HCT116 (cell line): Measurements from ENCODE around the gene CLEC16A. TPM values are rescaled to one million over a fixed set of nuclear protein-coding genes. Genes with fewer than 3 reads are reported as not detected.

ENCODE experiments used
- ATAC-seq: fragments of 200-7000 bp; cut with Tn5 transposase; 2 replicates; pipeline ENCODE4 v1.9.1; 2020; ENCODE audit warnings: mild to moderate bottlenecking, moderate library complexity
- BruUV-seq: library from RNA; stranded (reverse); fragments of 400-500 nt; replicated peaks from 2 replicates; lab custom pipeline; 2021; lab: Mats Ljungman, UMichigan
- CTCF ChIA-PET: fragments of 300-600 bp; sonication (Branson Sonifier 250); formaldehyde crosslinking; loops from one replicate; lab custom pipeline; 2021; ENCODE audit warnings: antibody characterized with exemption; lab: Charles Lee
- POLR2A ChIA-PET: fragments of 300-600, 350-600 bp; sonication (Branson Sonifier 250); formaldehyde crosslinking; loops from one replicate; lab custom pipeline; 2021; ENCODE audit warnings: antibody characterized with exemption; lab: Charles Lee
- RAD21 ChIA-PET, 2 experiments: fragments of 300-600 bp; sonication (Branson Sonifier 250); formaldehyde crosslinking; loops; one replicate each; lab custom pipeline; 2023; ENCODE audit warnings: low total read pairs in 2 of 2; ENCODE audit not compliant: uncharacterized antibody in 2 of 2, unreplicated experiment in 2 of 2, low non-redundant PET in 1 of 2; lab: Charles Lee
- DNase-seq: peaks from one replicate; pipeline ENCODE4 v3.0.0-alpha.2; 2010; ENCODE audit warnings: low read depth, low spot score
- H2AFZ ChIP-seq: fragments of 200-600 bp; shearing (Covaris generic), sonication (generic); 2 replicates; pipeline ENCODE4 v1.6.1; 2017; ENCODE audit warnings: low read depth, mixed run types, mixed read lengths, antibody characterized with exemption, low read length; ENCODE audit not compliant: poor library complexity, severe bottlenecking
- H3K27ac ChIP-seq: 2 replicates; pipeline ENCODE4 v1.5.1; 2012; ENCODE audit warnings: low read depth, low read length
- H3K27me3 ChIP-seq: fragments of 200-600 bp; sonication (generic); 2 replicates; pipeline ENCODE4 v1.6.1; 2016; ENCODE audit warnings: mixed run types, low read length, mixed read lengths; ENCODE audit not compliant: insufficient read depth
- H3K36me3 ChIP-seq, 2 experiments: fragments of 200-500 bp in 1 of 2; fragments of 200-600 bp in 1 of 2; sonication (Bioruptor generic) in 1 of 2; sonication (generic) in 1 of 2; 2 replicates each; pipeline versions ENCODE4 v1.5.1 to v1.6.1; 2014 to 2016; ENCODE audit warnings: low read length in 2 of 2, inconsistent platforms in 1 of 2, mixed read lengths in 1 of 2, mixed run types in 1 of 2; ENCODE audit not compliant: insufficient read depth in 2 of 2, control insufficient read depth in 1 of 2
- H3K4me1 ChIP-seq, 2 experiments: fragments of 200-600 bp in 1 of 2; sonication (generic) in 1 of 2; 2 replicates each; pipeline versions ENCODE4 v1.5.1 to v1.6.1; 2012 to 2017; ENCODE audit warnings: low read length in 2 of 2, inconsistent platforms in 1 of 2, mild to moderate bottlenecking in 1 of 2, mixed read lengths in 1 of 2, mixed run types in 1 of 2, moderate library complexity in 1 of 2; ENCODE audit not compliant: insufficient read depth in 2 of 2, control insufficient read depth in 1 of 2
- H3K4me2 ChIP-seq: fragments of 200-600 bp; sonication (generic); 2 replicates; pipeline ENCODE4 v1.6.1; 2017; ENCODE audit warnings: mixed run types, low read length, mixed read lengths
- H3K4me3 ChIP-seq, 2 experiments: fragments of 200-600 bp in 1 of 2; sonication (generic) in 1 of 2; replicated peaks in 1 of 2; 2 replicates each; pipeline ENCODE4 v1.5.1; 2011 to 2016; ENCODE audit warnings: low read length in 2 of 2, control low read depth in 1 of 2, low read depth in 1 of 2, mild to moderate bottlenecking in 1 of 2, mixed read lengths in 1 of 2, mixed run types in 1 of 2
- H3K79me2 ChIP-seq: fragments of 200-600 bp; sonication (generic); 2 replicates; pipeline ENCODE4 v1.6.1; 2017; ENCODE audit warnings: mild to moderate bottlenecking, mixed run types, low read length, moderate library complexity, mixed read lengths; ENCODE audit not compliant: insufficient read depth
- H3K9ac ChIP-seq: fragments of 200-600 bp; sonication (generic); 2 replicates; pipeline ENCODE4 v1.6.1; 2016; ENCODE audit warnings: low read length, mixed read lengths
- H3K9me2 ChIP-seq: fragments of 200-600 bp; sonication (generic), shearing (Covaris generic); 2 replicates; pipeline ENCODE4 v1.6.1; 2017; ENCODE audit warnings: mixed run types, mild to moderate bottlenecking, moderate library complexity; ENCODE audit not compliant: insufficient read depth
- H3K9me3 ChIP-seq, 2 experiments: fragments of 200-500 bp in 1 of 2; fragments of 200-600 bp in 1 of 2; sonication (Bioruptor generic) in 1 of 2; sonication (generic) in 1 of 2; 2 replicates each; pipeline ENCODE4 v1.6.1; 2014 to 2017; ENCODE audit warnings: low read length in 2 of 2, mixed read lengths in 2 of 2, inconsistent platforms in 1 of 2, low read depth in 1 of 2, mild to moderate bottlenecking in 1 of 2, mixed run types in 1 of 2, moderate library complexity in 1 of 2; ENCODE audit not compliant: control insufficient read depth in 1 of 2, insufficient read depth in 1 of 2
- H4K20me1 ChIP-seq: fragments of 200-600 bp; sonication (generic), shearing (Covaris generic); 2 replicates; pipeline ENCODE4 v1.6.1; 2017; ENCODE audit warnings: mixed run types, mild to moderate bottlenecking, moderate library complexity; ENCODE audit not compliant: insufficient read depth
- CBX3 ChIP-seq: IDR thresholded peaks from 2 replicates; pipeline ENCODE4 v1.6.1; 2012; ENCODE audit warnings: low read depth
- CEBPB ChIP-seq: IDR thresholded peaks from 2 replicates; pipeline ENCODE4 v1.6.1; 2012; ENCODE audit warnings: low read depth
- EGR1 ChIP-seq: IDR thresholded peaks from 2 replicates; pipeline ENCODE4 v1.6.1; 2012; ENCODE audit warnings: low read depth
- EZH2phosphoT487 ChIP-seq: fragments of 200-600 bp; IDR thresholded peaks from 2 replicates; pipeline ENCODE4 v1.6.1; 2018; ENCODE audit warnings: antibody characterized with exemption, borderline replicate concordance
- FOSL1 ChIP-seq: IDR thresholded peaks from 2 replicates; pipeline ENCODE4 v1.6.1; 2012; ENCODE audit warnings: low read depth
- POLR2A ChIP-seq: IDR thresholded peaks from 2 replicates; pipeline ENCODE4 v1.7.0; 2011; ENCODE audit warnings: borderline replicate concordance; ENCODE audit not compliant: insufficient read depth, insufficient read length; ENCODE audit errors: extremely low read depth
- POLR2AphosphoS5 ChIP-seq: IDR thresholded peaks from 2 replicates; pipeline ENCODE4 v1.6.1; 2011; ENCODE audit warnings: mild to moderate bottlenecking, low read depth, low read length, moderate library complexity
- RAD21 ChIP-seq: IDR thresholded peaks from 2 replicates; pipeline ENCODE4 v1.6.1; 2012; ENCODE audit warnings: low read depth, mild to moderate bottlenecking
- SIN3A ChIP-seq: IDR thresholded peaks from 2 replicates; pipeline ENCODE4 v1.6.1; 2012; ENCODE audit warnings: low read depth
- SP1 ChIP-seq: IDR thresholded peaks from 2 replicates; pipeline ENCODE4 v1.6.1; 2012; ENCODE audit warnings: low read depth
- SRF ChIP-seq: IDR thresholded peaks from 2 replicates; pipeline ENCODE4 v1.6.1; 2012; ENCODE audit warnings: low read depth
- YY1 ChIP-seq: IDR thresholded peaks from 2 replicates; pipeline ENCODE4 v1.6.1; 2011; ENCODE audit warnings: low read length, low read depth, moderate library complexity, mild to moderate bottlenecking; ENCODE audit not compliant: insufficient replicate concordance; ENCODE audit errors: extremely low read depth
- ZBTB33 ChIP-seq: IDR thresholded peaks from 2 replicates; pipeline ENCODE4 v1.6.1; 2011; ENCODE audit warnings: mild to moderate bottlenecking, low read length, moderate library complexity; ENCODE audit not compliant: insufficient replicate concordance; ENCODE audit errors: extremely low read depth
- ZFX ChIP-seq: fragments of 450-650 bp; IDR thresholded peaks from 2 replicates; pipeline ENCODE4 v1.6.1; 2017
- ZNF274 ChIP-seq: fragments of 200-500 bp; sonication (Bioruptor generic); IDR thresholded peaks from 2 replicates; pipeline ENCODE4 v1.6.1; 2014; ENCODE audit warnings: mild to moderate bottlenecking, low read depth, low read length, inconsistent platforms
- intact Hi-C: fragments of 100-400 bp; cut with micrococcal nuclease; formaldehyde crosslinking; loops from 2 replicates; pipeline ENCODE4 v1.10.0; 2022
- total RNA-seq: library from RNA; stranded (reverse); gene quantifications from one replicate; pipeline ENCODE4 v1.2.1, GENCODE V29; 2021; ENCODE audit not compliant: unreplicated experiment
- TF ChIP-seq, protein P1 (sequence below): IDR thresholded peaks from 2 replicates; pipeline ENCODE4 v1.6.1; 2012
- TF ChIP-seq, protein P2 (sequence below): IDR thresholded peaks from 2 replicates; pipeline ENCODE4 v1.6.1; 2012; ENCODE audit warnings: low read depth
- TF ChIP-seq, protein P3 (sequence below), 3 experiments: fragments of 200-600 bp in 1 of 3; sonication (generic) in 1 of 3; IDR thresholded peaks in 2 of 3; conservative IDR thresholded peaks in 1 of 3; 2 replicates each; pipeline ENCODE4 v1.5.1; 2012 to 2017; ENCODE audit warnings: low read depth in 2 of 3, low read length in 2 of 3, antibody characterized with exemption in 1 of 3, borderline replicate concordance in 1 of 3, control low read depth in 1 of 3, mild to moderate bottlenecking in 1 of 3, mixed read lengths in 1 of 3, mixed run types in 1 of 3, moderate library complexity in 1 of 3; ENCODE audit not compliant: insufficient read depth in 1 of 3

Gene CLEC16A
- total RNA-seq, 1 experiment from 2014 or later = 18.0 TPM

DNA sequence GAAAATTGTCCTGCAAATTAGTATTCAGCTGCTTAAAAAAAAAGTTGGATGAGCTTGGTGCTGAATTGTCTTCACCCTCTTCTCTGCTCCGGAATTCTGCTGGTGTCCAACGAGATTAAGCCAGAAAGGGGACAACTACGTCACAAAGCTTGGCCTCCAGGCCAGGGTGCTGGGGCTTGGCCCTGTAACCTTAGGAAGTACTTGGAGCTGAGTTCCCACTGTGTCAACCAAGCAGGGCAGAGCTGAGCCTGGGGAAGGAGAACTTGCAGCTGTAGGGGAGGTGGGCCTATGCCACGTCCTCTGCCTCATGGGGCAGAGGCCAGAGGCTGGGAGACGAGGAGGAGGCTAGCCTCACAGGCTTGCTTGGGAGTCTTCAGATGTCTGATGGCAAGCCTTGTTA lies 71.2 kb downstream of the CLEC16A start (continued):
- TF ChIP-seq, protein P1, sequence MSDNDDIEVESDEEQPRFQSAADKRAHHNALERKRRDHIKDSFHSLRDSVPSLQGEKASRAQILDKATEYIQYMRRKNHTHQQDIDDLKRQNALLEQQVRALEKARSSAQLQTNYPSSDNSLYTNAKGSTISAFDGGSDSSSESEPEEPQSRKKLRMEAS = no peak
- TF ChIP-seq SP1 = no peak
- TF ChIP-seq SRF = no peak
- TF ChIP-seq EZH2phosphoT487 = no peak
- TF ChIP-seq, protein P2, sequence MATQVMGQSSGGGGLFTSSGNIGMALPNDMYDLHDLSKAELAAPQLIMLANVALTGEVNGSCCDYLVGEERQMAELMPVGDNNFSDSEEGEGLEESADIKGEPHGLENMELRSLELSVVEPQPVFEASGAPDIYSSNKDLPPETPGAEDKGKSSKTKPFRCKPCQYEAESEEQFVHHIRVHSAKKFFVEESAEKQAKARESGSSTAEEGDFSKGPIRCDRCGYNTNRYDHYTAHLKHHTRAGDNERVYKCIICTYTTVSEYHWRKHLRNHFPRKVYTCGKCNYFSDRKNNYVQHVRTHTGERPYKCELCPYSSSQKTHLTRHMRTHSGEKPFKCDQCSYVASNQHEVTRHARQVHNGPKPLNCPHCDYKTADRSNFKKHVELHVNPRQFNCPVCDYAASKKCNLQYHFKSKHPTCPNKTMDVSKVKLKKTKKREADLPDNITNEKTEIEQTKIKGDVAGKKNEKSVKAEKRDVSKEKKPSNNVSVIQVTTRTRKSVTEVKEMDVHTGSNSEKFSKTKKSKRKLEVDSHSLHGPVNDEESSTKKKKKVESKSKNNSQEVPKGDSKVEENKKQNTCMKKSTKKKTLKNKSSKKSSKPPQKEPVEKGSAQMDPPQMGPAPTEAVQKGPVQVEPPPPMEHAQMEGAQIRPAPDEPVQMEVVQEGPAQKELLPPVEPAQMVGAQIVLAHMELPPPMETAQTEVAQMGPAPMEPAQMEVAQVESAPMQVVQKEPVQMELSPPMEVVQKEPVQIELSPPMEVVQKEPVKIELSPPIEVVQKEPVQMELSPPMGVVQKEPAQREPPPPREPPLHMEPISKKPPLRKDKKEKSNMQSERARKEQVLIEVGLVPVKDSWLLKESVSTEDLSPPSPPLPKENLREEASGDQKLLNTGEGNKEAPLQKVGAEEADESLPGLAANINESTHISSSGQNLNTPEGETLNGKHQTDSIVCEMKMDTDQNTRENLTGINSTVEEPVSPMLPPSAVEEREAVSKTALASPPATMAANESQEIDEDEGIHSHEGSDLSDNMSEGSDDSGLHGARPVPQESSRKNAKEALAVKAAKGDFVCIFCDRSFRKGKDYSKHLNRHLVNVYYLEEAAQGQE = no peak
- no peak for TF ChIP-seq FOSL1
- TF ChIP-seq POLR2AphosphoS5 = no peak
- TF ChIP-seq CEBPB = no peak

DNA sequence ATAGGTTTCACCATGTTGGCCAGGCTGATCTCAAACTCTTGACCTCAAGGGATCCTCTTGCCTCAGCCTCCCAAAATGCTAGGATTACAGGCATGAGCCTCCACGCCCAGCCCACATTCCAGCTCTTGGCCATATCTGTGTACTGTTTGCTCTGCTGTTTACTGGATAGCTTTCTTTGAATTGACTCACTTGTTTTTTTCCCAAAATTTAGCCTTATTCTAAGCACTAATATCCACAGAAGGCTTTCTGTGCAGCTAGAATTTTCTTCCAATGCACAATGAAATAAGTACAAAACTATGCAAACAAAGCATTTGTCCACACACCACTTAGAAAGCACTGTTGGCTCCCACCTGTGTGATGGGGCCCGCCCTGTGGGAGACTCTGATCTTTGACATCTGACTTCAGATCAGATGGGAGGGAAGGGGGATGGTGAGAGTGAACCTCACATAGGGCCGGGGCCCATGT lies 72.2 kb downstream of the CLEC16A start:
- no peaks in the 10 kb centered on the region for H3K9me3 ChIP-seq
- H3K27ac ChIP-seq = no peak overlapping the region
- H3K4me3 ChIP-seq = peak overlapping the region; percentile 2 to 35; a peak in 2 of 4 replicates
- ChIA-PET CTCF (no interaction called here), RAD21 (no interaction called here), POLR2A (no interaction called here)
- no peak for DNase-seq
- H3K4me2 ChIP-seq = peak overlapping the region; percentile 78
- no peak overlapping the region for H2AFZ ChIP-seq
- H3K27me3 ChIP-seq = no peaks in the 10 kb centered on the region
- no peaks in the 10 kb centered on the region for H3K9me2 ChIP-seq
- peak overlapping the region; percentile 29 for H3K9ac ChIP-seq
- H3K79me2 ChIP-seq = no peaks in the 10 kb centered on the region
- peaks cover 20 to 21% of the 10 kb centered on the region in 2 experiments for H3K4me1 ChIP-seq
- peak; percentile 89 for ATAC-seq
- intact Hi-C loops = no loop called here
- no peaks in the 10 kb centered on the region for H3K36me3 ChIP-seq
- BruUV-seq = no TSS peak
- no peaks in the 10 kb centered on the region for H4K20me1 ChIP-seq
- TF ChIP-seq, protein P3, sequence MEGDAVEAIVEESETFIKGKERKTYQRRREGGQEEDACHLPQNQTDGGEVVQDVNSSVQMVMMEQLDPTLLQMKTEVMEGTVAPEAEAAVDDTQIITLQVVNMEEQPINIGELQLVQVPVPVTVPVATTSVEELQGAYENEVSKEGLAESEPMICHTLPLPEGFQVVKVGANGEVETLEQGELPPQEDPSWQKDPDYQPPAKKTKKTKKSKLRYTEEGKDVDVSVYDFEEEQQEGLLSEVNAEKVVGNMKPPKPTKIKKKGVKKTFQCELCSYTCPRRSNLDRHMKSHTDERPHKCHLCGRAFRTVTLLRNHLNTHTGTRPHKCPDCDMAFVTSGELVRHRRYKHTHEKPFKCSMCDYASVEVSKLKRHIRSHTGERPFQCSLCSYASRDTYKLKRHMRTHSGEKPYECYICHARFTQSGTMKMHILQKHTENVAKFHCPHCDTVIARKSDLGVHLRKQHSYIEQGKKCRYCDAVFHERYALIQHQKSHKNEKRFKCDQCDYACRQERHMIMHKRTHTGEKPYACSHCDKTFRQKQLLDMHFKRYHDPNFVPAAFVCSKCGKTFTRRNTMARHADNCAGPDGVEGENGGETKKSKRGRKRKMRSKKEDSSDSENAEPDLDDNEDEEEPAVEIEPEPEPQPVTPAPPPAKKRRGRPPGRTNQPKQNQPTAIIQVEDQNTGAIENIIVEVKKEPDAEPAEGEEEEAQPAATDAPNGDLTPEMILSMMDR (IDR thresholded peaks at IDR 0.05 in 2 of 3, conservative IDR thresholded peaks at IDR 0.05 in 1 of 3; ENCODE audit: borderline replicate concordance in 1 of 3, insufficient read depth in 1 of 3, low read depth in 2 of 3, low read length in 2 of 3) = no peak
- TF ChIP-seq POLR2A (no peak), EZH2phosphoT487 (no peak), ZNF274 (no peak), ZBTB33 (no peak), EGR1 (no peak), SP1 (no peak), YY1 (no peak), FOSL1 (no peak), CBX3 (no peak), SRF (no peak), ZFX (no peak), SIN3A (no peak), RAD21 (no peak)
- TF ChIP-seq, protein P1 = no peak
